ENCODE results near the gene CAPRIN2. TPM values are rescaled to one million over a fixed set of nuclear protein-coding genes. Genes with fewer than 3 reads are reported as not detected.

Gene CAPRIN2
- total and polyA plus RNA-seq, 9 donors = 16.8 to 31.7 (median 22.7) TPM

GRCh38 chr12:30746190-30746589 lies 8.6 kb downstream of the CAPRIN2 start:
- intact Hi-C loops (cut with DNase I) = no loop called here
- TF ChIP-seq EP300 (IDR thresholded peaks at IDR 0.05) (no peak), CTCF (IDR thresholded peaks at IDR 0.05) (no peak), POLR2A (IDR thresholded peaks at IDR 0.05) (no peak)
- H3K27ac ChIP-seq = no peak overlapping the region
- no peaks in the 10 kb centered on the region for H3K27me3 ChIP-seq
- H3K4me1 ChIP-seq (ENCODE audit: insufficient read depth) = no peaks in the 10 kb centered on the region
- no peaks in the 10 kb centered on the region for H3K9me3 ChIP-seq
- no peaks in the 10 kb centered on the region for H3K36me3 ChIP-seq
- 96 to 98% (median 96%) methylated on average over 4 of the region's 4 CpGs for WGBS, 3 donors
- no peak for DNase-seq
- no peak overlapping the region for H3K4me3 ChIP-seq

GRCh38 chr12:30744321-30744720 lies 10.4 kb downstream of the CAPRIN2 start:
- Histone ChIP-seq H3K4me3 (no peak overlapping the region), H3K27ac (no peak overlapping the region), H3K36me3 (no peaks in the 10 kb centered on the region), H3K27me3 (no peaks in the 10 kb centered on the region), H3K4me1 (ENCODE audit: insufficient read depth) (no peaks in the 10 kb centered on the region), H3K9me3 (no peaks in the 10 kb centered on the region)
- no peak for TF ChIP-seq CTCF (IDR thresholded peaks at IDR 0.05)
- no peak for TF ChIP-seq EP300 (IDR thresholded peaks at IDR 0.05)
- TF ChIP-seq POLR2A (IDR thresholded peaks at IDR 0.05) = no peak
- DNase-seq = no peak
- 92 to 97% (median 97%) methylated on average over 2 of the region's 2 CpGs for WGBS, 3 donors
- intact Hi-C loops (cut with DNase I) = no loop called here

- H3K36me3 ChIP-seq = no peaks in the 10 kb centered on the region
- no peak overlapping the region for H3K27ac ChIP-seq
- DNase-seq = no peak
- H3K9me3 ChIP-seq = no peaks in the 10 kb centered on the region
- no peaks in the 10 kb centered on the region for H3K4me1 ChIP-seq (ENCODE audit: insufficient read depth)
- TF ChIP-seq POLR2A (IDR thresholded peaks at IDR 0.05) = no peak
- TF ChIP-seq CTCF (IDR thresholded peaks at IDR 0.05) = no peak
- TF ChIP-seq EP300 (IDR thresholded peaks at IDR 0.05) = no peak
- no peaks in the 10 kb centered on the region for H3K27me3 ChIP-seq
- H3K4me3 ChIP-seq = no peak overlapping the region
- intact Hi-C loops (cut with DNase I) = no loop called here
Observed at GRCh38 chr12:30740274-30740673, 14.5 kb downstream of the CAPRIN2 start.

- Histone ChIP-seq H3K9me3 (no peaks in the 10 kb centered on the region), H3K36me3 (no peaks in the 10 kb centered on the region), H3K27ac (no peak overlapping the region), H3K27me3 (no peaks in the 10 kb centered on the region), H3K4me3 (no peak overlapping the region), H3K4me1 (ENCODE audit: insufficient read depth) (no peaks in the 10 kb centered on the region)
- WGBS, 3 donors = 90 to 97% (median 95%) methylated on average over 2 of the region's 2 CpGs
- no peak for DNase-seq
- intact Hi-C loops (cut with DNase I) = no loop called here
- no peak for TF ChIP-seq POLR2A (IDR thresholded peaks at IDR 0.05)
- no peak for TF ChIP-seq CTCF (IDR thresholded peaks at IDR 0.05)
- TF ChIP-seq EP300 (IDR thresholded peaks at IDR 0.05) = no peak
Observed at GRCh38 chr12:30739020-30739419, 15.7 kb downstream of the CAPRIN2 start.

Data from ovary (tissue), 9 donors.